Naive thymus-derived CD4-positive, alpha-beta T cell (primary cell): ENCODE results near the gene KDM4B. TPM values are rescaled to one million over a fixed set of nuclear protein-coding genes. Genes with fewer than 3 reads are reported as not detected.

ENCODE experiments used
- ATAC-seq: fragments of 150-1000 bp; cut with Tn5 transposase; 2 replicates; pipeline ENCODE4 v1.10.0; 2021; ENCODE audit warnings: mild to moderate bottlenecking, moderate library complexity
- CTCF ChIA-PET: fragments of 350-600 bp; sonication (Branson Sonifier 250); formaldehyde crosslinking; loops from one replicate; lab custom pipeline; 2021; ENCODE audit warnings: antibody characterized with exemption; lab: Charles Lee
- POLR2A ChIA-PET: fragments of 350-600 bp; sonication (Branson Sonifier 250); formaldehyde crosslinking; loops from one replicate; lab custom pipeline; 2021; ENCODE audit warnings: antibody characterized with exemption, inconsistent platforms; lab: Charles Lee
- DNase-seq, 9 donors: peaks; one replicate each; pipeline versions ENCODE4 v3.0.0 to v3.0.0-alpha.2; 2020 to 2022; ENCODE audit warnings: mixed read lengths in 1 of 9
- H3K27ac ChIP-seq: one replicate; pipeline ENCODE4 v1.7.0; 2013; ENCODE audit warnings: mild to moderate bottlenecking, low read depth, low read length, moderate library complexity
- H3K27me3 ChIP-seq, 2 donors: one replicate each; pipeline ENCODE4 v1.7.0; 2013; ENCODE audit warnings: low read length in 2 of 2, mild to moderate bottlenecking in 2 of 2, moderate library complexity in 2 of 2; ENCODE audit not compliant: control insufficient read depth in 2 of 2, insufficient read depth in 2 of 2
- H3K36me3 ChIP-seq, 3 experiments: 1 replicate in 2 of 3; 2 replicates in 1 of 3; pipeline ENCODE4 v1.7.0; 2013; ENCODE audit warnings: low read length in 3 of 3, mild to moderate bottlenecking in 3 of 3, moderate library complexity in 1 of 3; ENCODE audit not compliant: insufficient read depth in 3 of 3, control insufficient read depth in 2 of 3
- H3K4me1 ChIP-seq, 2 donors: one replicate each; pipeline ENCODE4 v1.7.0; 2013; ENCODE audit warnings: low read length in 2 of 2, mild to moderate bottlenecking in 2 of 2, moderate library complexity in 1 of 2; ENCODE audit not compliant: control insufficient read depth in 2 of 2, insufficient read depth in 2 of 2
- H3K4me3 ChIP-seq: 2 replicates; pipeline ENCODE4 v1.7.0; 2013; ENCODE audit warnings: mild to moderate bottlenecking, low read length
- H3K9me3 ChIP-seq, 3 experiments: 1 replicate in 2 of 3; 2 replicates in 1 of 3; pipeline ENCODE4 v1.7.0; 2013; ENCODE audit warnings: low read length in 3 of 3; ENCODE audit not compliant: control insufficient read depth in 2 of 3
- H3K27ac Mint-ChIP-seq, 9 donors: one replicate each; pipeline ENCODE4 v1.8.0; 2020 to 2022; ENCODE audit warnings: mixed read lengths in 9 of 9, mild to moderate bottlenecking in 8 of 9, moderate library complexity in 5 of 9, inconsistent platforms in 2 of 9
- H3K27me3 Mint-ChIP-seq, 5 donors: one replicate each; pipeline ENCODE4 v1.8.0; 2021 to 2022; ENCODE audit warnings: mixed read lengths in 5 of 5, mild to moderate bottlenecking in 1 of 5
- H3K36me3 Mint-ChIP-seq, 5 donors: one replicate each; pipeline ENCODE4 v1.8.0; 2020 to 2022; ENCODE audit warnings: mixed read lengths in 5 of 5, mild to moderate bottlenecking in 3 of 5, inconsistent platforms in 1 of 5
- H3K4me1 Mint-ChIP-seq, 7 donors: one replicate each; pipeline ENCODE4 v1.8.0; 2020 to 2022; ENCODE audit warnings: mixed read lengths in 7 of 7, mild to moderate bottlenecking in 3 of 7, inconsistent platforms in 1 of 7
- H3K4me3 Mint-ChIP-seq, 10 donors: one replicate each; pipeline ENCODE4 v1.8.0; 2020 to 2022; ENCODE audit warnings: mild to moderate bottlenecking in 10 of 10, mixed read lengths in 10 of 10, moderate library complexity in 6 of 10, inconsistent platforms in 2 of 10
- H3K9me3 Mint-ChIP-seq, 11 donors: one replicate each; pipeline ENCODE4 v1.8.0; 2020 to 2022; ENCODE audit warnings: mixed read lengths in 11 of 11, mild to moderate bottlenecking in 4 of 11, inconsistent platforms in 1 of 11, moderate library complexity in 1 of 11
- intact Hi-C, 2 donors: fragments of 100-400 bp; cut with micrococcal nuclease; formaldehyde crosslinking; loops; one replicate each; pipeline ENCODE4 v1.15.1; 2023
- polyA plus RNA-seq, 2 donors: library from polyadenylated mRNA; unstranded; fragments of 300-500 nt; fragmentation: Illumina TruSeq; gene quantifications; one replicate each; pipeline ENCODE4 v1.2.3, GENCODE V29; 2021
- total RNA-seq, 6 experiments: library from RNA in 5 of 6; stranded (reverse) in 5 of 6; gene quantifications; 1 replicate in 5 of 6; 2 replicates in 1 of 6; pipeline ENCODE4 v1.2.3 and lab custom pipeline; 2021 to 2026

KDM4B gene
- total and polyA plus RNA-seq, 7 experiments from 2014 or later = 8.1 to 78.0 (median 46.7) TPM

DNA sequence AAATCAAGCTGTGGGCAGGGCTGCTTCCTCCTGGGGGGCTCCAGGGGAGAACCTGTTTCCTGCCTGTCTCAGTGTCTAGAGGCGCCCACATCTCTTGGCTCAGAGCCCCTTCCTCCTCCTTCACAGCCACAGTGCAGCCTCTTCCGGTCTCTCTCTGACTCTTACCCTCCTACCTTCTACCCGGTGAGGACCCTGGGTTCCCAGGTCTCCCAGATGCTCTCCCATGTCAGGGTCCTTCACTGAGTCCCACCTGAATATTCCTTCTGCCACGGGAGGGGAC is 153.1 kb downstream of the KDM4B start:
- Histone ChIP-seq H3K4me3 (no peak overlapping the region), H3K9me3 (no peaks in the 10 kb centered on the region), H3K4me1 (no peaks in the 10 kb centered on the region), H3K27ac (no peak overlapping the region), H3K36me3 (peaks cover 0 to 43% (median 0%) of the 10 kb centered on the region in 3 experiments), H3K27me3 (no peaks in the 10 kb centered on the region)
- Mint-ChIP-seq H3K4me1 (peaks cover 0 to 29% (median 7%) of the 10 kb centered on the region in 7 donors), H3K9me3 (peaks cover 0 to 3% (median 0%) of the 10 kb centered on the region in 11 donors), H3K27me3 (no peaks in the 10 kb centered on the region), H3K4me3 (no peak overlapping the region), H3K27ac (peak overlapping the region in 2 of 9 donors; percentile 28 to 36), H3K36me3 (peaks cover 0 to 16% (median 8%) of the 10 kb centered on the region in 5 donors)
- POLR2A ChIA-PET = no interaction called here
- no peak for ATAC-seq
- intact Hi-C loops = no loop called here
- CTCF ChIA-PET = no interaction called here
- DNase-seq = no peak

DNA sequence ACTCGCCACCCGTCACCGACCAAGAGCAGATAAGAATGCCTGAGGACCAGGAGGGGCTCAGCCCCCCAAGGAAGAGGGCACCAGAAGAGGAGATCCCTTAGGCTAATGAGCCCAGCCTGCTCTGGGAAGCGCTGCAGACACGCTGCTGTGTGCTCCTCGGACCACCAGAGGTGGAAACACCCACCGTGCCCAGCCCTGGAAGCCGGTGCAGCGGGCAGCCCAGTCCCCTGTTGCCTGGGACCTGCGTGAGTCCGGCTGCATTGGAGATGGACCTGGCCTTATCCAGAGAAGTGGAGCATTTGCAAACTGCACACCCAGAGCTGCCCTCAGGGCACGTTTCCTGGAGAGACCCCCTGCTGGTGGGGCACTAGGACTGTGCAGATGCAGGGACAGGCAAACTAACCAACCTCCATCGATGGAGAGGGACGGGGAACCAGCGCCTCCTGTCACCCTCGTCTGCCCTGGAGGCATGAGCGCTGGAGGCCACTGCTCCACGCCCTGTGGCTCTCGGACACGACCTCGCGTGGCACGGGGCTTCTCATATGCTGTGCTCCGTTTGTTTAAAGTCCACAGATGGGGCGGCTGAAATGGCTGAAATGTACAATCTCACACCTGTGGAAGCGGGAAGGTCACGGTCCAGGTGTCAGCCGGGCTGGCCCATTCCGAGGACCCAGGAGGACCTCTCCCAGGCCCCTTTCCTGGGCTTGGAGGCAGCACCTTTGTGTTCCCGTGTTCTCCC is 153.9 kb downstream of the KDM4B start:
- DNase-seq = no peak
- Mint-ChIP-seq H3K27ac (peak overlapping the region in 2 of 9 donors; percentile 28 to 59), H3K4me3 (no peak overlapping the region), H3K9me3 (peaks cover 0 to 3% (median 0%) of the 10 kb centered on the region in 11 donors), H3K36me3 (peaks cover 0 to 16% (median 8%) of the 10 kb centered on the region in 5 donors), H3K4me1 (peaks cover 0 to 29% (median 7%) of the 10 kb centered on the region in 7 donors), H3K27me3 (no peaks in the 10 kb centered on the region)
- Histone ChIP-seq H3K4me3 (no peak overlapping the region), H3K36me3 (peaks cover 0 to 41% (median 0%) of the 10 kb centered on the region in 3 experiments), H3K27ac (no peak overlapping the region), H3K9me3 (no peaks in the 10 kb centered on the region), H3K27me3 (no peaks in the 10 kb centered on the region), H3K4me1 (no peaks in the 10 kb centered on the region)
- ChIA-PET POLR2A (no interaction called here), CTCF (no interaction called here)
- no peak for ATAC-seq
- intact Hi-C loops = no loop called here

DNA sequence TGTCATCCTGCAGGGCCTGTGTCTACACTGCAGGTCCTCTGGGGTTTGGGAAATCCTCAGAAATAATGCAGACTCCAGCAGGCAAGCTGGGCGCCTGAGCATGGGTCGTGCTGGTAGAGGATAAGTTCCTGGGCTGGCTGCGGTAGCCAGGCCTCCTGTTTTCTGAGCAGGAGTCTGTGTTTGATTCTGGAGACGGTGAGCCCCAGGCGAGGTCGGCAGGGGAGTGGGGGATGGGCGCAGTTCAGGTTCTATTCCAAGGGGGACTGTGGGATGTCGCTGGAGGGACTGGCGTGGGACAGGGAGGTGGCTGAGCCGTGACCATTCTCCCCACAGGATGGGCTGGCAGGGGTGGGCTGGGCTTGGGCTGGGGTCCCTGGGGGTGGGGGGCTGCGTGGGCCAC is 154.7 kb downstream of the KDM4B start:
- no peaks in the 10 kb centered on the region for H3K27me3 ChIP-seq
- no peak overlapping the region for H3K4me3 ChIP-seq
- H3K9me3 ChIP-seq = no peaks in the 10 kb centered on the region
- no peaks in the 10 kb centered on the region for H3K4me1 ChIP-seq
- ATAC-seq (no peak), DNase-seq (no peak)
- POLR2A ChIA-PET = no interaction called here
- no peak overlapping the region for H3K27ac ChIP-seq
- no peaks in the 10 kb centered on the region for H3K27me3 Mint-ChIP-seq
- peaks cover 0 to 3% (median 0%) of the 10 kb centered on the region in 11 donors for H3K9me3 Mint-ChIP-seq
- peaks cover 0 to 29% (median 7%) of the 10 kb centered on the region in 7 donors for H3K4me1 Mint-ChIP-seq
- H3K36me3 Mint-ChIP-seq = peaks cover 0 to 16% (median 8%) of the 10 kb centered on the region in 5 donors
- H3K4me3 Mint-ChIP-seq = no peak overlapping the region
- H3K36me3 ChIP-seq = peaks cover 0 to 39% (median 0%) of the 10 kb centered on the region in 3 experiments
- CTCF ChIA-PET = no interaction called here
- intact Hi-C loops = no loop called here
- peak overlapping the region in 1 of 9 donors; percentile 19 for H3K27ac Mint-ChIP-seq

DNA sequence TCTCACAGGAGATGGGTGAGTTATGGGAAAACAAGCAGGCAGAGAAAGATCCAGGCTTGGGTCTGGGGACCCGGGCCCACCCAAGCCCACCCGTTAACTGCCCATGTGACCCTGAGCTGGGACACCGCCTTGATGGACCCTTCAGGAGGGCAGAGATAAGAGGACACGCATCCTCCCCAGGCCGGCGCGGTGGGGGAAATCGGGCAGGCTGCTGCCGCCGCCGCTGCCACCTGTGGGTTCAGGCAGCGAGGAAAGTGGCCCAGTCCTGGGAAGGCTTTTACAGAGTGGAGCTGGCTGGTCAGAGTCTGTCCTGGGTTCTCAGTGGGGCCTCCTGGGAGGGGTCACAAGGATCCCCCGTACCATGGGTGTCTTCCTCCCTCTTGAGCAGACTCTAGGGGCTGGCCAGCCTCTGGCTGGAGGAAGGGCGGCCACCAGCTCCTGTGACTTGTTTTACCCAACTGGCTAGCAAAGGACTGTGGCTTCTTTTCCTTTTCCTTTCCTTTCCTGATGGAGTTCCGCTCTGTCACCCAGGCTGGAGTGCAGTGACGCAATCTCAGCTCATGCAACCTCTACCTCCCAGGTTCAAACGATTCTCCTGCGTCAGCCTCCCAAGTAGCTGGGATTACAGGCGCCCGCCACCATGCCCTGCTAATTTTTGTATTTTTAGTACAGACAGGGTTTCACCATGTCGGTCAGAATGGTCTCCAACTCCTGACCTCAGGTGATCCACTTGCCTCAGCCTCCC is 155.4 kb downstream of the KDM4B start:
- intact Hi-C loops = no loop called here
- Mint-ChIP-seq H3K4me1 (peaks cover 0 to 30% (median 7%) of the 10 kb centered on the region in 7 donors), H3K36me3 (peaks cover 0 to 11% (median 8%) of the 10 kb centered on the region in 5 donors), H3K4me3 (peak overlapping the region in 1 of 10 donors; percentile 21), H3K9me3 (peaks cover 0 to 3% (median 0%) of the 10 kb centered on the region in 11 donors), H3K27me3 (no peaks in the 10 kb centered on the region), H3K27ac (peak overlapping the region in 1 of 9 donors; percentile 26)
- H3K36me3 ChIP-seq = peaks cover 0 to 39% (median 0%) of the 10 kb centered on the region in 3 experiments
- CTCF ChIA-PET = no interaction called here
- no peak overlapping the region for H3K4me3 ChIP-seq
- POLR2A ChIA-PET = no interaction called here
- H3K27me3 ChIP-seq = no peaks in the 10 kb centered on the region
- peaks cover 0 to 5% of the 10 kb centered on the region in 2 donors for H3K4me1 ChIP-seq
- DNase-seq (no peak), ATAC-seq (no peak)
- H3K9me3 ChIP-seq = no peaks in the 10 kb centered on the region
- H3K27ac ChIP-seq = no peak overlapping the region

DNA sequence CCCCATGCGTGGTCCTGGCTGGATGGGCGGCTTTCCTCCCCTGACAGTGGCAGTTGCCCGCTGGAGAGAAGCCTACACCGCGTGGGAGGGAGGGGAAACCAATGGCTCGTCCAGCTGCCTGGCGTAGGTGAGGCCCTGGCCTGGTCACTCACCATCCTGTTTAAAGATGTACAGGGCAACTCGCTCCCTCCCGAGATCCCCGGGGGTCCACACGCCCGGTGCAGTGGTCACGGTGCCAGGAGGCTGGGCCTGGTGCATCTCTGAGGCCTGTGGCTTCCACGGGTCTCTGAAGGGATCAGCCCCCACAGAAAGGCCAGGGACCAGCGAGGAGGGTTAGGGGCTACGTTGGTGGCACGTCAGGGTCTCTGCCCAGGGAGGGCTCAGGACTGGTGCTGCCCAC is 156.5 kb downstream of the KDM4B start:
- H3K4me1 Mint-ChIP-seq = peaks cover 4 to 41% (median 16%) of the 10 kb centered on the region in 7 donors
- H3K9me3 Mint-ChIP-seq = peaks cover 0 to 3% (median 0%) of the 10 kb centered on the region in 11 donors
- H3K27ac Mint-ChIP-seq = peak overlapping the region in 1 of 9 donors; percentile 82
- H3K4me3 ChIP-seq = no peak overlapping the region
- peaks cover 0 to 33% (median 0%) of the 10 kb centered on the region in 3 experiments for H3K36me3 ChIP-seq
- no peak for DNase-seq
- no peaks in the 10 kb centered on the region for H3K9me3 ChIP-seq
- no peak for ATAC-seq
- ChIA-PET CTCF (no interaction called here), POLR2A (no interaction called here)
- no peaks in the 10 kb centered on the region for H3K27me3 Mint-ChIP-seq
- H3K36me3 Mint-ChIP-seq = peaks cover 0 to 11% (median 8%) of the 10 kb centered on the region in 5 donors
- intact Hi-C loops = no loop called here
- peaks cover 0 to 16% of the 10 kb centered on the region in 2 donors for H3K4me1 ChIP-seq
- no peak overlapping the region for H3K27ac ChIP-seq
- no peaks in the 10 kb centered on the region for H3K27me3 ChIP-seq
- H3K4me3 Mint-ChIP-seq = no peak overlapping the region

DNA sequence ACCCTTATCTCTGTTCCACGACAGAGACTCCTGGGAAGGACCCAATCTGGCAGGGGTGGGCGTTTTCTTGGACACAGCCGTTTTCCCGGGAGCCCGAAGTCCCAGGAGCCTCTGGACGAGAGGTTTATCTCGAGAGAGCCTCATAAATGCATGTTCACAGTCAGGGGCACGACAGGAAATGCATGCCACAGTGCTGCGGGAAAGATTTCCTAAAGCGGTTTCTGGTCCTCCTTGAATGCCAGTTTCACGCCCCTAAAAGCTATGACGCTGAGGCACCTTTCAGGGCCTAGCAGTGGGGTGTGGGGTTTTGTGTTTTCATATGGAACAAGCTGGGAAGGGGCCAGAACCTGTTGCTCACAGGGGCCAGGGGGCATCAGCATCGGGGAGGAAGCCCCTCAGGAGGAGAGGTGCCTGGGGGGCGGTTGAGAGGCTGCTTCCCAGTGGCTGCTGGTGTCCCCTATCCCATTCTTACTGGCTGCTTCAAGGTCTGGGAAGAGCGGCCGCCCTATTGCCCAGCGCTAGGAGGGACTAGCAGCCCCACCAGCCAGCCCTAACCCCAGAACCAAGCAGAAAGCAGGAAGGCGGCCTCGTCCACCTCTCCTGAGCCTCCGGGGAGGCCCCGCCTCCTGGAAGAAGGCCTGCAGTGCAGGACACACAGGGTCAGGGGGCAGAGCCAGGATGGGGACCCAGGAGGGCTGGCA is 157.0 kb downstream of the KDM4B start:
- DNase-seq = no peak
- no peaks in the 10 kb centered on the region for H3K27me3 Mint-ChIP-seq
- H3K4me3 Mint-ChIP-seq = peak overlapping the region in 1 of 10 donors; percentile 61
- Histone ChIP-seq H3K9me3 (no peaks in the 10 kb centered on the region), H3K27ac (no peak overlapping the region), H3K4me1 (peaks cover 0 to 20% of the 10 kb centered on the region in 2 donors), H3K36me3 (peaks cover 0 to 28% (median 0%) of the 10 kb centered on the region in 3 experiments), H3K27me3 (no peaks in the 10 kb centered on the region), H3K4me3 (no peak overlapping the region)
- H3K27ac Mint-ChIP-seq = peak overlapping the region in 1 of 9 donors; percentile 84
- intact Hi-C loops = no loop called here
- H3K4me1 Mint-ChIP-seq = peaks cover 4 to 46% (median 22%) of the 10 kb centered on the region in 7 donors
- H3K36me3 Mint-ChIP-seq = peaks cover 0 to 11% (median 7%) of the 10 kb centered on the region in 5 donors
- CTCF ChIA-PET = no interaction called here
- H3K9me3 Mint-ChIP-seq = peaks cover 0 to 3% (median 0%) of the 10 kb centered on the region in 11 donors
- POLR2A ChIA-PET = no interaction called here
- ATAC-seq = no peak
